ENCODE results near the gene PIRT.

Gene PIRT

DNA sequence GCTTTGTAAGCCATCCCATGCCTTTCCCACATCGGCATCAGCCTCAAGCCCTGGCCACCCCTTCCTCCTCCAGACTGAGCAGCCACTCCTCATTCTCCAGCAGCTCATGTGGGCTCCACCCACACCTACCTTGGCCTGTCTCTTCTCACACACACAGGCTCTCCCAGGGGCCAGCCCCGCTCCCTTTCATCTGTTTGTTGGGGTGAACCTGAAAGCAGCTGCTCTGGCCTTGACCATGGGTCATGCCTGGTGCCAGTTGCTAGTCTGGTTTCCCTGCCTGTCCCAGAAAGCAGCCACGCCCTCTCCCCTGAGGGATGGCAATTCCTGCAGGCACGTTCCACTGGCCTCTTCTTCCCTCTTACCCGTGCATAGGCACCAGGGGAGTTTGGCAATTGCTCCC is 22.6 kb downstream of the PIRT start:
- DNase-seq = no peak

DNA sequence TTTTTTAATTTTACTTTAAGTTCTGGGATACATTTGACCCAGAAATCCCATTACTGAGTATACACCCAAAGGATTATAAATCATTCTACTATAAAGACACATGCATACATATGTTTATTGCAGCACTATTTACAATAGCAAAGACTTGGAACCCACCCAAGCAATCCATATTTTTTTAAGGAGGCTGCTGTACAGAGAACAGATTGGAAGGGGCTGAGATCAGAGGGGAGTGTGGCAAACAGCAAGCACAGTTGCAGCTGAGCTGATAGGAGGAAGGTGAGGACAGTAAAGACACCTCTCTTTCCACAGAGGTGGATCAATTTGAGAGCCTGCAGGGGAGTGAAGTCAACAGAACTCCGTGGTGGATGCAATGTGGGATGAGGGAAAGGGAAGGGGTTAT is 23.8 kb downstream of the PIRT start:
- no peak for DNase-seq

DNA sequence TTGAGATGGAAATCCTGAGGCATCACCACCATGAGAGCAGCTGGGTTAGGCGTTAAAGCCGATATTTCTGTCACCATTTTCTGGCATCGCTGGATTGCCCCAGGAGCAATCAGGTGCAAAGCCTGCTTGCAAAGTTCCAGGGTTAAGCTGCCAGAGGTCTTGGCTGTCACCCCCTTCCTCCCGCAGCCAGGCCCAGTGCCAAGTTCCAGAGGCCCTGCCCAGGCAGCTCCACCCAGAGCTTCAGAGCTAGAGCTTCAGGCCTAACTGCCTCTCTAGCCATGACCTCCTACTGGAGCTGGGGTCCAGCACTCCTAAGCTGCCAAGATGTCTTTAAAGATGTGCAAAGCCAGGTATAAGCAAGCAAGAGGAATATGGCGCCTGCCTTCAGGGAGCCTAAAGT is 25.2 kb downstream of the PIRT start:
- no peak for DNase-seq

DNA sequence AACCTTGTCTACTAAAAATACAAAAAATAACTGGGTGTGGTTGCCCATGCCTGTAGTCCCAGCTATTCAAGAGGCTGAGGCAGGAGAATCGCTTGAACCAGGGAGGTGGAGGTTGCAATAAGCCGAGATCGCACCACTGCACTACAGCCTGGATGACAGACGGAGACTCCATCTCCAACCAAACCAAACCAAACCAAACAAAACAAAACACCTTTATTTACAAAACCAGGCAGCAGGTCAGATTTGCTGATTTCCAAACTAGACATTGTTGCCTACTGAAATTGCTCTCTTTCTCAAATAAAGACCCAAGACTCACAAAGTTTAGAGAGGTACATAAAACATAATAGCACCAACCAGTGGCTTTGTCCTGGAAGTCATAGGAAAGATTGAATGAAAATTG is 28.3 kb downstream of the PIRT start:
- no peak for DNase-seq

DNA sequence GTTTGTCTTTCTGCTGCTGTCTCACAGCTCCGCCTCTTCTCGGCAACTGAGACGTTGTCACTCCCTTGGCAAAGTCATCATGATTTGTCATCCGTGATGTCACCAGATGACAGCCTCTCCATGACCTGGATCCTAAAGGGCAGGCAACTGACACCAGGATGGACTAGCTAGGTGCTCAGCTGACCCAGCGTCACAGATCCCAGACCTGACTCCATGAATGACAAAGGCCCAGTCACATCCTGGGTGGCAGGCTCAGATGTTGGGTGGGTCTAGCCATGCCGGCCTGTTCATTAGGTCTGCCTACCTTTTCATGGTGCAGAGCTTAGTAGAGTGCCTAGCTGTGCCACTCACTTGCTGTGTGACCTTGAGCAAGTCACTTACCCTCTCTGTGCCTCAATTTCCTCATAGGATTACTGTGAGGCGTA is 30.2 kb downstream of the PIRT start:
- no peak for DNase-seq

DNA sequence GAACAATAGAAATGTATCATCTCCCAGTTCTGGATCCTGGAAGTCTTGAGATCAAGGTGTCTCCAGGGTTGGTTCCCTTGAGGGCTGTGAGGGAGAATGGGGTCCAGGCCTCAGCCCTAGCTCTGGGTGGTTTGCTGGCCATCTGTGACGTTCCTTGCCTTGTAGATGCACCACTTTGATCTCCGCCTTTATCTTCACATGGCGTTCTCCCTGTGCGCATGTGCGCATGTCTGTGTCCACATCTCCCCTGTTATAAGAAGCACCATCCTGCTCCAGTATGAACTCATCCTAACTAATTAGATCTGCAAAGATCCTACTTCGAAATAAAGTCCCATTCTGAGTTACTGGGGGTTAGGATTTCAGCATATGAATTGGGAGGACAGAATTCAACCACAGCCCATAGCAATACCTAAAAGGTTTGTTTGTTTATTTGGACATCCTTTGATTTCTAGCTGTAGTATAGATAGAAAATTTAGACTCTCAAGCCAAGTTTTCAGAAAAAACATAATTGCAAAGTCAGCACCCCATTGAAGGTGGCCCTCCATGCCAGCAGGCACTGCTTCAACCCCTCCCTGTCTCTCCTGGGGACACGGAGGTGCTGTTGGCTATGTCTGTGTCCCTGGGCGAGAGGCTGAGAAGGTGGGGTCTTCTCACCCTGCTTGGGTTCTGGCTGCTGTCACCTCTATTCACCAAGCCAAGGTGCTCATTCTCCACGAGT is 31.2 kb downstream of the PIRT start:
- DNase-seq = no peak

DNA sequence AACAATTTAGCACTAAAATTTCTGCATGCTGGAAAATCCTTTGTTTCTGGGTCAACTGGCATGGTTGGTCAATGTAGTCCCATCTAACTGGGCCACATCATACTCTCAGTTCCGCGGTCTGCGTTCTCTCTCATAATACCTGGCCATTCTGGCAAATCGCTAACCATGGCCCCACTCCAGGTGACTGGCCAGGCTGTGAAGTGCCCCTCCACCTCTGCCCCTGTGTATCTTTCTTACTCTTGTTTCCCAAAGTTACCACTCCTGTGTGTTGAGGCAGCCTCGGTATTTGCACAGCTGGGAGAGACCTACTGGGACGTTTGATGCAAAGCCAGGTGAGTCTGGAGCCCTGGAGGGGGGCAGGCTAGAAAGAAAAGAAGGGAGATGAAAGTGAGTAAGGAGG is 32.0 kb downstream of the PIRT start:
- no peak for DNase-seq

DNA sequence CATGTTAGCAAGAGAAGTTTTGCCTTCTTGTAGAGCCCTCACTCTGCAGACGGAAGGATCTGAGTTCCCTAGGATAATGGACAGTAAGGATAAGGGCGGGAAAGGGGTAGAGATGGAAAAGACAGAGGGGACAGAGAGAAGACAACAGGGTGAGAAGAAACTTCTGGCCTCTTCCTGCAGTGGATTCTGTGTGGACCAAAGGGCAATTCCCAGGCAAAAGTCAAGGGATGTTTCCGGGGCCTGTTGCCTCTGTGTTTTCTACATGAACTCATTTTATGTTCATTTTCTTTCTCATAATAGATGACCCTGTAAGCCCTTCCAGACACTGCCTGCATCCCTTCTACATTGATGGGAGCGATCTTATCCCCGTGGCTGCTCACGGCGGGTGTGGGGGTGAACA is 33.3 kb downstream of the PIRT start:
- DNase-seq = no peak

DNA sequence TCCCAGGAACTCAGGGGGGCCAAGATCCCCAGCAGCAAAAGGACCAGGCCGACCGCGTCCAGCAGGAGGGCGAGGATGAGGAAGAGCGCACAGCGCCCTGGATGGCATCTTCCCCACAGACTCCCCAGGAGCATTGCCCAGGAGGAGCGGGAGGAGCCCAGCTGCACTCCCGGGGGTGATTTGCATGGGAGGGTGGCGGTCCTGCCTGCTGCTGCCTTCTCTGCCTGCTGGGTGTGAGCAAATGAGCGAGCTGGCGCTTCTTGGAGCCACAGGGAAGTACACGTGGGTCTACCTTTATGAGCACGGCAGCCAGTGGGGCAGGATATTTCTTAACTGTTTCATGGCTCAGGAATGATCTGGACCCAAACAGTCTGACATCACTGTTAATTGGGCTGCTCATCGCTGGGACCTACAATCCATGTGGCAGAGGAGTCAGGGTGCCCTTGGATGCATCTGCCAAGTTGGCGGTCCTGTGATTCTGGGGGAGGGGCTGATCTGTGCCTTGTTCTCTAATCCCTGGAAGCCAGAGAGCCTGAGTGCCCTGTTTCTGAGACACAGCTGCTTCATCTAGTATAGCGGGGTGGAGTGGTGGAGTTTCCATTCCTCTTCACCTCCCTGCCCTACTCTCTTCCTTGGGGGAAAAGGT is 33.9 kb downstream of the PIRT start, which contains the start of gene TMEM238L:
Gene TMEM238L (minus strand): TSS at position 270 of the 646 bp plus-strand sequence. CDS start 136 bp downstream, at position 134.
- DNase-seq = no peak

DNA sequence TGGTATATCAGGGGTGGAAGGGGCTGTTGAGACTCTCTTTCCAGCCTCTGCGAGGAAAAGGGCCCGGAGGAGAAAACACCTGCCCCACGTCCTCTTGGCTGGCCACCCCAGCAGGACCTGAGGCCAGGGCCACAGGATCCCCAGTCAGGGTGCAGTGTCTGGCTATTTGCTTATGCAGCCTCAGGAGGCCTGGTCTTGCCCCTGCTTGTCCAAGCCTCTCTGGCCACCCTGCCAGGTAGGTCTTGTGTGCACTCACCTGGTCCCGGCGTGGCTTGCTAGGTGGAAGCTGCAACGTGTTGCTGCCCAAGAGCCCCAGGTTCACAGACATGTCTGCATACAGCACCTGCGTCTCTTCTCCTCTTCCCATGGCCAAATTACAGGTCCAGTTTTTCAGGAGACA is 34.5 kb downstream of the PIRT start:
- no peak for DNase-seq

DNA sequence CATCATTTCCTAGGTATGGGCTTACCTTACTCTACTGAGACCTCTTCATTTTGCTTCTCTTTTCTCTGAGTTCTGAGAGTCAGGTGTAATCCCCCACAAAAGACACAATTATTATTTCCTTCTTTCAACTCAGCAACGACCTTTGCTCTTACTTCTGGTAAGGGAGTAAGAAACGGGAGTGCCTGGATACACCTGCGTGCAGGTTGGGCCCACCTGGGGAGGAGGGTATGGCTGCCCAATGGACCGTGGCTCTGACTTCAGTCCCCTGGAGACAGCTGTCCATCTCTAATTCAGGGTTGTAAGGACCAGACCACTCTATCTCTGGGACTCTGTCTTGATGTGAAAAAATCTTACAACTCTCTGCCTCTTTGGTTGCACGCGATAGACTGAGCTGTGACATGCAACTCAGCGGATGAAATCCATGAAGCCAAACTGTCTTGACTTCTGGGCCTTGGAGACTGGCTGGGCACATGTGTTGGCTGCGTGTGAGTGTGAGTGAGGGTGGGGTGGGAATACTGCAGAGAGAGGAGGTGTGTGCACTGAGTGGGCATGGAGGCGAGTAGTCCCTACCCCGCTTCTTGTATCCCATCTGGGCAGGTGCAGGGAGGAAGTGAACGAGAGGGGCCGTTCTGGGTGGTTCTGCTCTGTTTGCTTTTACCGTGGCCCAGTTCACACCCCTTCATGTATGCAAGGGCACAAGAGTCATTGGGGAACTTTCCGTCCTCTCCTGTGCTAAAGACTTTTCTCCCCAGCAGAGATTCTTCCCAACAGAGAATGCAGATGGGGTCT is 35.2 kb downstream of the PIRT start:
- DNase-seq = no peak

DNA sequence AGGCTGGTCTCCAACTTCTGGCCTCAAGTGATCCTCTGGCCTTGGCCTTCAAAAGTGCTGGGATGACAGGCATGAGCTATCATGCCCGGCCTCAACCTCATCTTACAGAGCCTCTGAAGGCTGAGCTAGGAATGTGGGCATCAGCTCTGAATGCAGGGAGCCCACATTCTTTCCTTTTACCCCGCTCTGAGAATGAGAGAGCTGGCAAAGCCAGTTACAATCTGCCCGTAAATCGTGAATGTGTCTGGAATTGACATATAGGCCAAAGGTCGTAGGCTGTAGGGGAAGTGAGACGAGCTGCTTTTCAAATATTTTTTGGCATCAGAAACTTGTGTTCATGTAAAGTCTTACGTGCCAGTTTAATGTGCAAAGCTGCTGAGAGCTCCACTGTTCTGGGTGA is 38.5 kb downstream of the PIRT start:
- no peak for DNase-seq

DNA sequence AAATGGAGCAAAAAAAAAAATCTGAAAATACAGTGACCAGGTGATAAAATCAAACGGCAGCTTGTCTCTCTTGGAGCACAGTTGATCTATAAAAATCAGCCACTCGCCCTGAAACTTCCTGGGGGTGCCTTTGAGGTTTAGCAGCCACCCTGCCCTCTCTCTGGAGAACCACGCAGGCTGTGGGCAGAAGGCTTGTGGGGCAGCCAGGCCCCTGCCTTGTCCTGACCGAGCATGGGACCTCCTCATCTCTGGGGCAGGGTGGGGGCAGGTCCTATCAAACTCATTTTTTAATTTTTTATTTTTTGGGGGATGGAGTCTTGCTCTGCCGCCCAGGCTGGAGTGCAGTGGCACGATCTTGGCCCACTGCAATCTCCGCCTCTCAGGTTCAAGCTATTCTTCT is 39.0 kb downstream of the PIRT start:
- DNase-seq = no peak

DNA sequence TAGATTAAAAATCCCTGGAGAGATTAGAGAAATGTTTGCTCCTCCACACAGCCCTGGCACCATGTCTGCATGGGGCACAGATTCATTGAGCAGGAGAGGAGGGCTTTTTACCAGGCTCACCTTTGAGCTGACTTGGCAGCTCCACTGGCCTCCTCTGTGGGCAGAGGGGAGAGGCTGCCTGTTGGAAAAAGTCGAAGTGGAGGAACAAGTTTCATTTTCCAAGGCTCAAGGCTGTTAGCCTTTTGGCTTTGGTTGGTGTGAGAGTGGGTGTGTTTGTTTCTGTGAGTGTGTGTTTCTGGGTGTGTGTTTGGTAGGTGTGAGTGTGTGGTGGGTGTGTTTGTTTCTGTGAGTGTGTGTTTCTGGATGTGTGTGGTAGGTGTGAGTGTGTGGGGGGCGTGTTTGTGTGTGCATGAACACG is 39.5 kb downstream of the PIRT start:
- no peak for DNase-seq

DNA sequence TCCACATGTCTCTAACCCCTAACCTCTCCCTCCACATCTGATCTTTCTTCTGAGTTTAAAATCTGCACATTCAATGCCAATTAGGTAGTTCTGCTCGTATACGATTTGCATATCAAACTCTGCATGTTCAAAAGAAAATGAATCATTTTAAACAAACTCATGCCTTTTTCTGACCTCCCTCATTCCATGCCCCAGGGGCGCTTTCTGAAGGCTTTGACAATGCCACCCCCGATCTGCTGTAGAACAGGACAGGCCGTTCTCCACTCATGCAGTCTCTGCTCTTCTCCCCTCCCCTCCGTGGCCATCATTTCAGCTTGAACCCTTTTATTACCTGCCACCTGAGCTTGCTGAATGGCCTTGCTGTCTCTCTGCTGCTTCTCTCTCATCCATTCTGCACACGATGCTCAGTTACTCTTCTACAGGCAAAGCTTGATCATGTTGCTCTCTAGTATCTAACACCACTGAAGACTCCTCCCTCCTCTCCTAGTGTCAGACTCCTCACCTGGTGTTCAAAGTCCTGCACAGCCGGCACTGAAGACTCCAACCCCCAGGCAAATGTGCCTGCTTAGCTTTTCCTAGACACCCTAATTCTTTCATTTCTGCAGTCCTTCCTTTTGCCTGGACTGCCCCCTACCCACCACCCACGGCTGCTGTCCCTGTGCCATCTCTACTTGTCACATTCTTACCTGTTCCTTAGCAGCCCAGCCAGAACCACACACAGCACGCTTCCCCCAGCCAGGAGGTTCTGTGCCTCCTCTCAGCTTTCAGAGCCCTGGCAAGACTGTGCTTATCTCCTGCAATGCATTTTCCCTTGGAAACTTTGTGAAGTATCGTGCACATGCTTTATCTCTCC is 40.2 kb downstream of the PIRT start:
- DNase-seq = no peak

DNA sequence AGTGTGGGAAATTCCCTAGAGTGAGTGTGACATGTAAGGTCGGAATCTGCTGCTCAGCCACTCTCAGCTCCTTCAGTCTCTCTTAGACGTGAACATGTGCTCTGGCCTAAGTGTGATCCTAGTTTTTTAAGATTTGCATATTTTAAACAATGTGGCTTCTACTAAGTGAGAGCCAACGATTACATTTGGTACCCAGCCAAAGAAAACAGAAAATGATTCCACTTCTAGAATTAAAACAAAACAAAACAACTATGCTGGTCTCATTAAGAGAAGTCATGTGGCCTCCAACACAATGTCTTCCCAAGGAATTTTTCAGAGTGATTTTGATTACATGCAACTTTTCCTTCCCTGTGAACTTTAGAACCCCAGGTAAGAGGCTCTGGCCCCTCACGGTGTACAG is 44.1 kb downstream of the PIRT start:
- DNase-seq = no peak

DNA sequence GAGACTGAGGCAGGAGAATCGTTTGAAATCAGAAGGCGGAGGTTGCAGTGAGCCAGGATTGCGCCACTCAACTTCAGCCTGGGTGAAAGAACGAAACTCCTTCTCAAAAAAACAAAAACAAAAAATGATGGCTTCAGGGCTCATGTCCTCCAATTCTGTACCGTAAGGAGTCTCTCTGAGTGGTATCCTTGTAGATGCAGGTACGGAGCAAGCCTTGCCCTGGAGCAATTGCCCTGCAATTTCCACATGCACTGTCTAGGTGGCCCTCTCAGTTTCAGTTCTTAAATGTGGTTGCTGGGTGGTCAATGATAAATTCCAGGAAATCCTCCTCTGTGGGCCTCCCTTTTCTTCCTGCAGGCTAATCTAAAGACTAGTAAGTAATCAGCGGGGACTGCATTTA is 44.6 kb downstream of the PIRT start:
- DNase-seq = no peak

DNA sequence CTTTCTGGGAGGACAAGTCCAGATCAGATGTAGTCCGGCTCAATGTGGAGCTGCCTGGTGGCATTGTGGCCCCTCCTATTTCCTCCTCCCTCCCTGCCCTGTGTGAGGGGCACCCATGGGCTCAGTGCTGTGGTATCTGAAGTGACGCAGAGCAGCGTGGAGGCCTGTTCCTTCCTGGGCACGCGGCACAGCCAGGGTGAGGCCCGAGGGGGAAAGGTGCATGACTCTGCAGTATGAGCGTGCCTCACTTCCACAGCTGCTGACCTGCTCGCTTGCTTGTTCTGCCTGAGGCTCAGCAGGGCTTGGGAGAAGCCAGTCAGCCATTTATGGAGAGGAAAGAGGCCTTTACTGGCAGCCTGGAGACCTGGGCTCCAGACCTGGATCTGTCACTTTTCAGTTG is 45.7 kb downstream of the PIRT start:
- DNase-seq = no peak

DNA sequence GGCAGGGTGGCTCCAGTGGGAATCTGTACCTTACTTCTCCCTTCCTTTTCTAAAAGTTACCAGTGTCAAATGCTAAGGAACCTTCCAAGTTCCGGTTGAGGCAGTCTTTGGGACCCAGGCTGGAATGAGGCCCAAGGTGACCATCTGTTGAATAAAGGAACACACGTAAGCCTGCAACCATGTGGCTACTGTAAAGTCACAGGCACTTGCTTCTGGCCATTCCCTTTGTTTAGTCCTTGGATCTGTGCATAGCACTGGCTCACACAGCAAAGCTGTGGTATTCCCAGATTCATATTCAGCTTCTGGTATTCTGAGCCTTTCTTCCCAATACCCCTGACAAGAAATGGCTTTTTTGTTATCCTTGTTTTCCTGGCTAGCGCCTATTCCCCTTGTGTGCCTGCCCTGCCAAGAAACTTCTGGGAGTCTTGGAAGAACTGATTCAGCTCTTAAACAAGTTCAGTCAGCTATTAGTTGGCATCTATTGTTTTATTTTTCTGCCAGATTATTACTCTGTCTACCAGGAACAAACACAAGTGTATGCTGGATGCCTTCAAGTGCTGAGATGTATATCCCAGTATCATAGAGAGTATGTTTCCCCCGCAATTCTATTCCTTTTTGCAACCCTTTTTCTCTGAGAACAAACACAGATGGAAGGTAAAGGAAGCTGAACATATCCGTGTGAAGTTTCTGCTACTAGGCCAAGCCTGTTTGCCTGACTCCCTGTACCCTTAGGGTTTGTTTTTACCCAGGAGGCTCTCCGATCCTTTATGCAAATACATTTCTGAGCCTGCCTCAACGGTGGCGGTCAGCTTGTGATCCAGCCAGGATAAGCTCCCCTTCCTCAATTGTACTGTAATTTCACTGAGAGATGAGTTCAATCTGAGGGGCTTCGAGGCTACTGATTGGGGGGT is 47.1 kb downstream of the PIRT start:
- no peak for DNase-seq

DNA sequence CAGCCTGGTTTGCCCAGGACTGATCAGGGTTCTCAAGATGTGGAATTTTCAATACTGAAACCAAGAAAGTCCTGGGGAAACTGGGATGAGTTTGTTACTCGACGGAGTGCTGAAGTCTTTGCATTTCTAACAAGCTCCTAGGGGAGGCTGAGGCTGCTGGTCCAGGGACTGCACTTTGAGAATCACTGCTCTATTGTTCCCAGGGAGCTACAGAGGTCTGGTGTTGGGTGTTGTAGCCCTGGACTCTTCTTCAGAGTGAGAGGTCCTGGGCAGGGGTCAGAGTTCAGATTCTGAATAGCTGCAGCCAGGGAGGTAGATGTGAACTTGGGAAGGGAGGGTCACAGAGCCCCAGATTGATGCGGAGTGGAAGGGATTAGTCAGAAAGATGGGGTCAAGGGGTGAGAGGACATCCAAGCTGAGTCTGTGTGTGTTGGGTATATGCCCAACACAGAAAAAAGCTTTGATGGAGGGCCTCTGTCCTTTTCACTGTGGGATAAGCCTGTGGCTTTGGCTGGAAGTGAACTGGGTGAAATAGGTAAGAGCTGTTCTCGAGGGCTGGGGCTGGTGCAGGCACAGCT is 48.1 kb downstream of the PIRT start:
- no peak for DNase-seq

DNA sequence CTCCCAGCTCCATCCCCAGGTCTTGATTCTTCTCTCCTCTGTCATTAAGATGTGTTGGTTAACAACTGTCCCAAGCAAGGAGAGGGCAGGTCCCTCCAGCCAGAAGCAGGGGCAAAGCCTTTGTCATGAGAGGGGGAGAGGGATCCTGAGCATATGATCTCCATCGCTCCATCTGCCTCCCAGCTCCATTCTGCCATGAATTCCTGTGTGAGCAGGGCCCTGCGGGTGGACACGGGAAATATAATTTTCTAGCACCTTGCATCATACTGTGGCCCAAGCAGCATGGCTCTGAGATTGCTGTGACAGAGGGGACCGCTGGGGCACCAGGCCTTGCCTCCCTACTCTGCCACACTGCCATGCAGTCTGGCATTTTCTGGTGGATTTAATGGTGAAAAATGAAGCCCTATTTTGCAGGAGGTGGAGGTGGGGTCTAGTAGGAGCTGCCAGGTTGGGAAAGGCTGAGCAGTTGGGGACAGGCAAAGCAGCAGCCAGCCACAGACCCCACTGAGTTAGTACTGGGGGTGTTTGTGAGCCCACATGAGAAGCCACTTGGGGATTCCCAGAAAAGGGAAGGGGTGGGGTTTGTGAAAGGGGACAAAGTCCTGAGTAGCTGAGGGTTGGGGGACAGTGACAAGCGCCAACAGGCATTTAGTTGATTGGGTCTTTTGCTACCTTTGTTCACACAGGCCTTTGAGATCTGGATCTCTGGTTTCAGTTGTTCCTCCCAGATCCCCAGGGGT is 50.4 kb downstream of the PIRT start:
- DNase-seq = no peak
